SK-N-SH (cell line): ENCODE measurements around the gene PEDS1. TPM values are rescaled to one million over a fixed set of nuclear protein-coding genes. Genes with fewer than 3 reads are reported as not detected.

Experiments
- CTCF ChIA-PET: fragments of 300-600, 350-600 bp; formaldehyde crosslinking; extraction: SDS; loops from one replicate; lab custom pipeline; 2021; lab: Yijun Ruan, JAX
- POLR2A ChIA-PET: fragments of 350-600 bp; sonication (Branson Sonifier 250); formaldehyde crosslinking; extraction: SDS; loops from one replicate; lab custom pipeline; 2020; ENCODE audit warnings: antibody characterized with exemption, inconsistent platforms; lab: Yijun Ruan, JAX
- DNase-seq: peaks from one replicate; pipeline ENCODE4 v3.0.0; 2012
- H2AFZ ChIP-seq: fragments of 200-600 bp; sonication (generic); 2 replicates; pipeline ENCODE4 v1.8.1; 2016; ENCODE audit warnings: antibody characterized with exemption, mild to moderate bottlenecking, low read depth
- H3F3A ChIP-seq: fragments of 200-600 bp; sonication (generic); replicated peaks from 2 replicates; pipeline ENCODE3; 2016; ENCODE audit warnings: antibody characterized with exemption, mild to moderate bottlenecking; ENCODE audit not compliant: insufficient read depth
- H3K27ac ChIP-seq, 2 experiments: fragments of 200-500 bp in 1 of 2; fragments of 200-600 bp in 1 of 2; sonication (Bioruptor generic) in 1 of 2; sonication (generic), shearing (Covaris generic) in 1 of 2; 2 replicates each; pipeline versions ENCODE4 v1.5.1 to v1.6.1; 2014 to 2016; ENCODE audit warnings: low read depth in 2 of 2, inconsistent platforms in 1 of 2, low read length in 1 of 2, mild to moderate bottlenecking in 1 of 2, mixed read lengths in 1 of 2
- H3K27me3 ChIP-seq: fragments of 200-600 bp; sonication (generic), shearing (Covaris generic); 2 replicates; pipeline ENCODE4 v1.6.1; 2016; ENCODE audit warnings: mixed run types; ENCODE audit not compliant: insufficient read depth
- H3K36me3 ChIP-seq, 2 experiments: fragments of 200-500 bp in 1 of 2; fragments of 200-600 bp in 1 of 2; sonication (Bioruptor generic) in 1 of 2; sonication (generic) in 1 of 2; replicated peaks in 1 of 2; 2 replicates each; pipeline versions ENCODE3 to v1.5.1; 2014 to 2016; ENCODE audit warnings: low read length in 1 of 2, mild to moderate bottlenecking in 1 of 2; ENCODE audit not compliant: insufficient read depth in 2 of 2, control insufficient read depth in 1 of 2
- H3K4me1 ChIP-seq, 2 experiments: fragments of 200-500 bp in 1 of 2; fragments of 200-600 bp in 1 of 2; sonication (Bioruptor generic) in 1 of 2; sonication (generic), shearing (Covaris generic) in 1 of 2; 2 replicates each; pipeline versions ENCODE4 v1.5.1 to v1.6.1; 2014 to 2016; ENCODE audit warnings: low read depth in 1 of 2, low read length in 1 of 2, mixed run types in 1 of 2; ENCODE audit not compliant: insufficient read depth in 2 of 2, control insufficient read depth in 1 of 2
- H3K4me2 ChIP-seq: fragments of 200-600 bp; sonication (generic), shearing (Covaris generic); 2 replicates; pipeline ENCODE4 v1.6.1; 2017; ENCODE audit warnings: mixed run types
- H3K4me3 ChIP-seq, 2 experiments: fragments of 200-500 bp in 1 of 2; fragments of 200-600 bp in 1 of 2; sonication (Bioruptor generic) in 1 of 2; sonication (generic), shearing (Covaris generic) in 1 of 2; 2 replicates each; pipeline versions ENCODE4 v1.5.1 to v1.8.1; 2014 to 2016; ENCODE audit warnings: low read depth in 2 of 2, inconsistent platforms in 1 of 2, low read length in 1 of 2, mild to moderate bottlenecking in 1 of 2, mixed read lengths in 1 of 2, moderate library complexity in 1 of 2
- H3K79me2 ChIP-seq: fragments of 200-600 bp; sonication (generic); 2 replicates; pipeline ENCODE4 v1.8.1; 2017; ENCODE audit warnings: mild to moderate bottlenecking; ENCODE audit not compliant: insufficient read depth
- H3K9ac ChIP-seq: fragments of 200-600 bp; sonication (generic); 2 replicates; pipeline ENCODE4 v1.6.1; 2017; ENCODE audit warnings: mixed run types
- H3K9me2 ChIP-seq: fragments of 200-600 bp; sonication (generic); 2 replicates; pipeline ENCODE4 v1.6.1; 2017; ENCODE audit warnings: mixed run types
- H3K9me3 ChIP-seq: fragments of 200-600 bp; sonication (generic); 2 replicates; pipeline ENCODE4 v1.6.1; 2017; ENCODE audit warnings: mixed run types, mild to moderate bottlenecking, moderate library complexity
- H4K20me1 ChIP-seq: fragments of 200-600 bp; sonication (generic); 2 replicates; pipeline ENCODE4 v1.6.1; 2017; ENCODE audit warnings: mild to moderate bottlenecking, mixed run types; ENCODE audit not compliant: insufficient read depth
- CHD2 ChIP-seq: fragments of 150-350 bp; IDR thresholded peaks from 2 replicates; pipeline ENCODE4 v1.6.1; 2018; ENCODE audit warnings: low read length; ENCODE audit not compliant: partially characterized antibody
- ELF1 ChIP-seq: IDR thresholded peaks from 2 replicates; pipeline ENCODE4 v1.4.0; 2012
- EP300 ChIP-seq, 2 experiments: IDR thresholded peaks; 2 replicates each; pipeline versions ENCODE4 v1.4.0 to v1.6.1; 2012; ENCODE audit warnings: borderline replicate concordance in 1 of 2, low read depth in 1 of 2, low read length in 1 of 2
- EZH2phosphoT487 ChIP-seq: fragments of 200-600 bp; sonication (generic); IDR thresholded peaks from 2 replicates; pipeline ENCODE4 v1.6.1; 2017; ENCODE audit warnings: low read depth, mixed run types, mild to moderate bottlenecking, antibody characterized with exemption, moderate library complexity, borderline replicate concordance
- FOSL2 ChIP-seq: IDR thresholded peaks from 2 replicates; pipeline ENCODE4 v1.4.0; 2012; ENCODE audit warnings: low read depth, mild to moderate bottlenecking, moderate library complexity, borderline replicate concordance
- FOXJ3 ChIP-seq: sonication (generic); formaldehyde crosslinking; IDR thresholded peaks from 2 replicates; pipeline ENCODE4 v1.5.1; 2020; ENCODE audit warnings: mild to moderate bottlenecking, missing genetic modification reagents
- GABPA ChIP-seq: IDR thresholded peaks from 2 replicates; pipeline ENCODE4 v1.4.0; 2012; ENCODE audit warnings: low read depth, mild to moderate bottlenecking
- GATA2 ChIP-seq: sonication (generic); formaldehyde crosslinking; IDR thresholded peaks from 2 replicates; pipeline ENCODE4 v1.5.0; 2020; ENCODE audit warnings: mild to moderate bottlenecking, missing genetic modification reagents
- IRF3 ChIP-seq: fragments of 150-350 bp; IDR thresholded peaks from 2 replicates; pipeline ENCODE4 v1.6.1; 2016; ENCODE audit warnings: mild to moderate bottlenecking, low read depth, low read length
- JUND ChIP-seq: IDR thresholded peaks from 2 replicates; pipeline ENCODE4 v1.4.0; 2012
- NFIC ChIP-seq: IDR thresholded peaks from 2 replicates; pipeline ENCODE4 v1.4.0; 2012; ENCODE audit warnings: borderline replicate concordance
- POLR2AphosphoS5 ChIP-seq: IDR thresholded peaks from 2 replicates; pipeline ENCODE4 v1.6.1; 2012; ENCODE audit warnings: low read depth, low read length
- SIN3A ChIP-seq: IDR thresholded peaks from 2 replicates; pipeline ENCODE4 v1.6.1; 2012; ENCODE audit warnings: low read depth, mild to moderate bottlenecking, low read length, moderate library complexity, borderline replicate concordance
- SMC3 ChIP-seq: IDR thresholded peaks from 2 replicates; pipeline ENCODE4 v1.6.1; 2012; ENCODE audit warnings: low read depth, low read length, improper control_type of control experiment
- TAF1 ChIP-seq: IDR thresholded peaks from 2 replicates; pipeline ENCODE4 v1.6.1; 2012; ENCODE audit warnings: low read depth, mild to moderate bottlenecking, low read length, moderate library complexity, borderline replicate concordance
- WGBS: methylation state at CpG from one replicate; pipeline ENCODE4 v1.1.6; 2017; ENCODE audit warnings: low lambda C conversion rate; 5-methylcytosine and 5-hydroxymethylcytosine counted together
- polyA plus RNA-seq, 3 experiments: library from polyadenylated mRNA; depleted of rRNA; stranded (reverse); fragments of >200 nt; gene quantifications; 2 replicates each; pipeline ENCODE4 v1.2.3, GENCODE V29; 2012
- TF ChIP-seq, protein P1 (sequence below): IDR thresholded peaks from 2 replicates; pipeline ENCODE4 v1.4.0; 2012; ENCODE audit warnings: low read depth, borderline replicate concordance
- TF ChIP-seq, protein P2 (sequence below): IDR thresholded peaks from 2 replicates; pipeline ENCODE4; 2012
- TF ChIP-seq, protein P3 (sequence below): fragments of 200-600 bp; sonication (generic); IDR thresholded peaks from 2 replicates; pipeline ENCODE4 v1.6.1; 2017; ENCODE audit warnings: antibody characterized with exemption, mild to moderate bottlenecking, moderate library complexity
- TF ChIP-seq, protein P4 (sequence below): IDR thresholded peaks from 2 replicates; pipeline ENCODE4 v1.4.0; 2012; ENCODE audit warnings: low read depth

The PEDS1 gene
- polyA plus RNA-seq, 1 of the 3 experiments (the other 2 are of a cell fraction): 18.3 TPM

GRCh38 chr20:50188879-50189680 is 35.6 kb upstream of the PEDS1 start:
- peaks cover 17% of the 10 kb centered on the region for H4K20me1 ChIP-seq
- no peak overlapping the region for H2AFZ ChIP-seq
- CTCF ChIA-PET: interaction anchor here (0.9 to 15.3 kb wide), 12 partner anchors 9 to 408 kb away, joined by 3 to 281 read pairs (median 6); no protein-coding TSS in a partner anchor
- no peak for DNase-seq
- 91% methylated on average over 15 of the region's 18 CpGs for WGBS
- H3K9me2 ChIP-seq: no peaks in the 10 kb centered on the region
- peaks cover 27% of the 10 kb centered on the region for H3K79me2 ChIP-seq
- peaks cover 8% of the 10 kb centered on the region for H3F3A ChIP-seq
- no peak overlapping the region for H3K9ac ChIP-seq
- H3K4me1 ChIP-seq: peaks cover 4 to 16% of the 10 kb centered on the region in 2 experiments; a peak in 3 of 4 replicates
- peaks cover 0 to 6% of the 10 kb centered on the region in 2 experiments for H3K36me3 ChIP-seq
- H3K9me3 ChIP-seq: no peaks in the 10 kb centered on the region
- TF ChIP-seq TAF1: no peak
- TF ChIP-seq GABPA: no peak
- TF ChIP-seq FOSL2: no peak
- TF ChIP-seq, protein P1, sequence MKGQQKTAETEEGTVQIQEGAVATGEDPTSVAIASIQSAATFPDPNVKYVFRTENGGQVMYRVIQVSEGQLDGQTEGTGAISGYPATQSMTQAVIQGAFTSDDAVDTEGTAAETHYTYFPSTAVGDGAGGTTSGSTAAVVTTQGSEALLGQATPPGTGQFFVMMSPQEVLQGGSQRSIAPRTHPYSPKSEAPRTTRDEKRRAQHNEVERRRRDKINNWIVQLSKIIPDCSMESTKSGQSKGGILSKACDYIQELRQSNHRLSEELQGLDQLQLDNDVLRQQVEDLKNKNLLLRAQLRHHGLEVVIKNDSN: no peak
- TF ChIP-seq NFIC: no peak
- TF ChIP-seq, protein P2, sequence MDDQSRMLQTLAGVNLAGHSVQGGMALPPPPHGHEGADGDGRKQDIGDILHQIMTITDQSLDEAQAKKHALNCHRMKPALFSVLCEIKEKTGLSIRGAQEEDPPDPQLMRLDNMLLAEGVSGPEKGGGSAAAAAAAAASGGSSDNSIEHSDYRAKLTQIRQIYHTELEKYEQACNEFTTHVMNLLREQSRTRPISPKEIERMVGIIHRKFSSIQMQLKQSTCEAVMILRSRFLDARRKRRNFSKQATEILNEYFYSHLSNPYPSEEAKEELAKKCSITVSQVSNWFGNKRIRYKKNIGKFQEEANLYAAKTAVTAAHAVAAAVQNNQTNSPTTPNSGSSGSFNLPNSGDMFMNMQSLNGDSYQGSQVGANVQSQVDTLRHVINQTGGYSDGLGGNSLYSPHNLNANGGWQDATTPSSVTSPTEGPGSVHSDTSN: no peak
- TF ChIP-seq, all 33 proteins: peak for 0
- H3K4me3 ChIP-seq: no peak overlapping the region
- no peak overlapping the region for H3K4me2 ChIP-seq
- POLR2A ChIA-PET: interaction anchor here (1.1 kb wide), 1 partner anchor 277 kb away, joined by 3 read pairs; no protein-coding TSS in a partner anchor
- no peak overlapping the region for H3K27ac ChIP-seq
- H3K27me3 ChIP-seq: no peaks in the 10 kb centered on the region

GRCh38 chr20:50188287-50188688 is 34.8 kb upstream of the PEDS1 start:
- Histone ChIP-seq H3K36me3 (no peaks in the 10 kb centered on the region), H4K20me1 (peaks cover 9% of the 10 kb centered on the region), H3F3A (peaks cover 8% of the 10 kb centered on the region), H3K4me2 (no peak overlapping the region), H3K79me2 (peaks cover 19% of the 10 kb centered on the region), H3K27me3 (no peaks in the 10 kb centered on the region), H3K4me1 (peaks cover under 1 to 8% of the 10 kb centered on the region in 2 experiments; a peak in 2 of 4 replicates), H2AFZ (no peak overlapping the region)
- 94% methylated on average over 6 of the region's 6 CpGs for WGBS
- POLR2A ChIA-PET: no interaction called here
- DNase-seq: no peak
- TF ChIP-seq, protein P3, sequence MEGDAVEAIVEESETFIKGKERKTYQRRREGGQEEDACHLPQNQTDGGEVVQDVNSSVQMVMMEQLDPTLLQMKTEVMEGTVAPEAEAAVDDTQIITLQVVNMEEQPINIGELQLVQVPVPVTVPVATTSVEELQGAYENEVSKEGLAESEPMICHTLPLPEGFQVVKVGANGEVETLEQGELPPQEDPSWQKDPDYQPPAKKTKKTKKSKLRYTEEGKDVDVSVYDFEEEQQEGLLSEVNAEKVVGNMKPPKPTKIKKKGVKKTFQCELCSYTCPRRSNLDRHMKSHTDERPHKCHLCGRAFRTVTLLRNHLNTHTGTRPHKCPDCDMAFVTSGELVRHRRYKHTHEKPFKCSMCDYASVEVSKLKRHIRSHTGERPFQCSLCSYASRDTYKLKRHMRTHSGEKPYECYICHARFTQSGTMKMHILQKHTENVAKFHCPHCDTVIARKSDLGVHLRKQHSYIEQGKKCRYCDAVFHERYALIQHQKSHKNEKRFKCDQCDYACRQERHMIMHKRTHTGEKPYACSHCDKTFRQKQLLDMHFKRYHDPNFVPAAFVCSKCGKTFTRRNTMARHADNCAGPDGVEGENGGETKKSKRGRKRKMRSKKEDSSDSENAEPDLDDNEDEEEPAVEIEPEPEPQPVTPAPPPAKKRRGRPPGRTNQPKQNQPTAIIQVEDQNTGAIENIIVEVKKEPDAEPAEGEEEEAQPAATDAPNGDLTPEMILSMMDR: no peak
- TF ChIP-seq EZH2phosphoT487 (no peak), GATA2 (CRISPR knock-in tag) (no peak), POLR2AphosphoS5 (no peak), JUND (no peak), NFIC (no peak), ELF1 (no peak), FOXJ3 (CRISPR knock-in tag) (no peak), IRF3 (no peak), SIN3A (no peak), EP300 (IDR thresholded peaks at IDR 0.05; ENCODE audit: borderline replicate concordance in 1 of 2, low read depth in 1 of 2, low read length in 1 of 2) (no peak), GABPA (no peak), SMC3 (no peak), CHD2 (no peak)
- TF ChIP-seq, protein P4, sequence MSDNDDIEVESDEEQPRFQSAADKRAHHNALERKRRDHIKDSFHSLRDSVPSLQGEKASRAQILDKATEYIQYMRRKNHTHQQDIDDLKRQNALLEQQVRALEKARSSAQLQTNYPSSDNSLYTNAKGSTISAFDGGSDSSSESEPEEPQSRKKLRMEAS: no peak
- TF ChIP-seq, protein P1: no peak
- TF ChIP-seq, all 33 proteins: peak for 0
- no peak overlapping the region for H3K9ac ChIP-seq
- H3K27ac ChIP-seq: no peak overlapping the region
- no peaks in the 10 kb centered on the region for H3K9me2 ChIP-seq
- no peak overlapping the region for H3K4me3 ChIP-seq
- H3K9me3 ChIP-seq: no peaks in the 10 kb centered on the region
- CTCF ChIA-PET: interaction anchor here (0.9 to 15.3 kb wide), 12 partner anchors 8 to 473 kb away, joined by 3 to 281 read pairs (median 6); no protein-coding TSS in a partner anchor
